Measurements from ENCODE around the gene GABRB3.

The GABRB3 gene

GRCh38 chr15:26673445-26673844 lies 99.4 kb downstream of the GABRB3 start:
- no peak overlapping the region for H3K9ac ChIP-seq (ENCODE audit: low read depth, low read length)
- H3K27ac ChIP-seq (ENCODE audit: low read length), result no peak overlapping the region
- no peaks in the 10 kb centered on the region for H3K27me3 ChIP-seq (ENCODE audit: insufficient read depth, low read length)
- peaks cover 34% of the 10 kb centered on the region for H3K4me1 ChIP-seq (ENCODE audit: insufficient read depth, low read length)
- H3K9me3 ChIP-seq (ENCODE audit: insufficient read depth, low read depth, low read length), result no peaks in the 10 kb centered on the region
- no peaks in the 10 kb centered on the region for H3K36me3 ChIP-seq (ENCODE audit: insufficient read depth, low read depth, low read length)
- no peak overlapping the region for H3K4me3 ChIP-seq (ENCODE audit: low read length)

- Histone ChIP-seq H3K4me3 (ENCODE audit: low read length) (no peak overlapping the region), H3K9ac (ENCODE audit: low read depth, low read length) (no peak overlapping the region), H3K27ac (ENCODE audit: low read length) (no peak overlapping the region), H3K4me1 (ENCODE audit: insufficient read depth, low read length) (peaks cover 33% of the 10 kb centered on the region), H3K9me3 (ENCODE audit: insufficient read depth, low read depth, low read length) (no peaks in the 10 kb centered on the region), H3K27me3 (ENCODE audit: insufficient read depth, low read length) (no peaks in the 10 kb centered on the region), H3K36me3 (ENCODE audit: insufficient read depth, low read depth, low read length) (no peaks in the 10 kb centered on the region)
Observed at GRCh38 chr15:26670116-26670515, 102.8 kb downstream of the GABRB3 start.

- Histone ChIP-seq H3K36me3 (ENCODE audit: insufficient read depth, low read depth, low read length) (no peaks in the 10 kb centered on the region), H3K9me3 (ENCODE audit: insufficient read depth, low read depth, low read length) (no peaks in the 10 kb centered on the region)
Observed at GRCh38 chr15:26667222-26667988, 105.5 kb downstream of the GABRB3 start.

GRCh38 chr15:26665957-26666791 lies 106.7 kb downstream of the GABRB3 start:
- Histone ChIP-seq H3K4me1 (ENCODE audit: insufficient read depth, low read length) (peaks cover 27% of the 10 kb centered on the region), H3K27ac (ENCODE audit: low read length) (no peak overlapping the region), H3K9me3 (ENCODE audit: insufficient read depth, low read depth, low read length) (no peaks in the 10 kb centered on the region)

More at GRCh38 chr15:26667222-26667988, 105.5 kb downstream of the GABRB3 start:
- no peak overlapping the region for H3K27ac ChIP-seq (ENCODE audit: low read length)
- H3K4me1 ChIP-seq (ENCODE audit: insufficient read depth, low read length), result peaks cover 33% of the 10 kb centered on the region
- no peak overlapping the region for H3K4me3 ChIP-seq (ENCODE audit: low read length)
- H3K27me3 ChIP-seq (ENCODE audit: insufficient read depth, low read length), result no peaks in the 10 kb centered on the region
- H3K9ac ChIP-seq (ENCODE audit: low read depth, low read length), result no peak overlapping the region; the same call in 1 of the 2 replicates

GRCh38 chr15:26662283-26662682 lies 110.6 kb downstream of the GABRB3 start:
- Histone ChIP-seq H3K9me3 (ENCODE audit: insufficient read depth, low read depth, low read length) (no peaks in the 10 kb centered on the region), H3K27me3 (ENCODE audit: insufficient read depth, low read length) (no peaks in the 10 kb centered on the region), H3K4me1 (ENCODE audit: insufficient read depth, low read length) (peaks cover 25% of the 10 kb centered on the region), H3K4me3 (ENCODE audit: low read length) (no peak overlapping the region), H3K27ac (ENCODE audit: low read length) (no peak overlapping the region), H3K36me3 (ENCODE audit: insufficient read depth, low read depth, low read length) (no peaks in the 10 kb centered on the region), H3K9ac (ENCODE audit: low read depth, low read length) (no peak overlapping the region)

More at GRCh38 chr15:26665957-26666791, 106.7 kb downstream of the GABRB3 start:
- Histone ChIP-seq H3K36me3 (ENCODE audit: insufficient read depth, low read depth, low read length) (no peaks in the 10 kb centered on the region), H3K4me3 (ENCODE audit: low read length) (no peak overlapping the region), H3K9ac (ENCODE audit: low read depth, low read length) (no peak overlapping the region), H3K27me3 (ENCODE audit: insufficient read depth, low read length) (no peaks in the 10 kb centered on the region)

- Histone ChIP-seq H3K9ac (ENCODE audit: low read depth, low read length) (no peak overlapping the region), H3K9me3 (ENCODE audit: insufficient read depth, low read depth, low read length) (no peaks in the 10 kb centered on the region), H3K36me3 (ENCODE audit: insufficient read depth, low read depth, low read length) (no peaks in the 10 kb centered on the region), H3K27me3 (ENCODE audit: insufficient read depth, low read length) (no peaks in the 10 kb centered on the region), H3K4me3 (ENCODE audit: low read length) (no peak overlapping the region), H3K4me1 (ENCODE audit: insufficient read depth, low read length) (peaks cover 20% of the 10 kb centered on the region), H3K27ac (ENCODE audit: low read length) (no peak overlapping the region)
Observed at GRCh38 chr15:26661748-26662147, 111.1 kb downstream of the GABRB3 start.

GRCh38 chr15:26661107-26661506 lies 111.8 kb downstream of the GABRB3 start:
- H3K27me3 ChIP-seq (ENCODE audit: insufficient read depth, low read length), result no peaks in the 10 kb centered on the region
- H3K9me3 ChIP-seq (ENCODE audit: insufficient read depth, low read depth, low read length), result no peaks in the 10 kb centered on the region
- H3K4me3 ChIP-seq (ENCODE audit: low read length), result no peak overlapping the region
- no peak overlapping the region for H3K27ac ChIP-seq (ENCODE audit: low read length)
- H3K4me1 ChIP-seq (ENCODE audit: insufficient read depth, low read length), result peaks cover 19% of the 10 kb centered on the region
- H3K36me3 ChIP-seq (ENCODE audit: insufficient read depth, low read depth, low read length), result no peaks in the 10 kb centered on the region
- no peak overlapping the region for H3K9ac ChIP-seq (ENCODE audit: low read depth, low read length)

- no peak overlapping the region for H3K4me3 ChIP-seq (ENCODE audit: low read length)
- H3K4me1 ChIP-seq (ENCODE audit: insufficient read depth, low read length), result peaks cover 15% of the 10 kb centered on the region
- H3K27ac ChIP-seq (ENCODE audit: low read length), result no peak overlapping the region
- no peaks in the 10 kb centered on the region for H3K36me3 ChIP-seq (ENCODE audit: insufficient read depth, low read depth, low read length)
- no peaks in the 10 kb centered on the region for H3K9me3 ChIP-seq (ENCODE audit: insufficient read depth, low read depth, low read length)
- no peak overlapping the region for H3K9ac ChIP-seq (ENCODE audit: low read depth, low read length)
- H3K27me3 ChIP-seq (ENCODE audit: insufficient read depth, low read length), result no peaks in the 10 kb centered on the region
Observed at GRCh38 chr15:26660241-26660640, 112.6 kb downstream of the GABRB3 start.

- peaks cover 15% of the 10 kb centered on the region for H3K4me1 ChIP-seq (ENCODE audit: insufficient read depth, low read length)
- no peaks in the 10 kb centered on the region for H3K27me3 ChIP-seq (ENCODE audit: insufficient read depth, low read length)
- H3K27ac ChIP-seq (ENCODE audit: low read length), result no peak overlapping the region
- 0 out of 2 replicates have a peak, but pooled peaks cover 6% of the 10 kb centered on the region for H3K9me3 ChIP-seq (ENCODE audit: insufficient read depth, low read depth, low read length)
- H3K4me3 ChIP-seq (ENCODE audit: low read length), result no peak overlapping the region
- no peak overlapping the region for H3K9ac ChIP-seq (ENCODE audit: low read depth, low read length)
- H3K36me3 ChIP-seq (ENCODE audit: insufficient read depth, low read depth, low read length), result no peaks in the 10 kb centered on the region
Observed at GRCh38 chr15:26658290-26658689, 114.6 kb downstream of the GABRB3 start.

- 0 out of 2 replicates have a peak, but pooled peaks cover 8% of the 10 kb centered on the region for H3K9me3 ChIP-seq (ENCODE audit: insufficient read depth, low read depth, low read length)
- H3K4me1 ChIP-seq (ENCODE audit: insufficient read depth, low read length), result peaks cover 22% of the 10 kb centered on the region
- no peak overlapping the region for H3K27ac ChIP-seq (ENCODE audit: low read length)
Observed at GRCh38 chr15:26656080-26656479, 116.8 kb downstream of the GABRB3 start.

GRCh38 chr15:26651909-26652308 lies 121.0 kb downstream of the GABRB3 start:
- Histone ChIP-seq H3K27ac (ENCODE audit: low read length) (no peak overlapping the region), H3K4me3 (ENCODE audit: low read length) (peak overlapping the region; percentile 45; the same call in 1 of the 2 replicates), H3K9me3 (ENCODE audit: insufficient read depth, low read depth, low read length) (0 out of 2 replicates have a peak, but pooled peaks cover 8% of the 10 kb centered on the region), H3K36me3 (ENCODE audit: insufficient read depth, low read depth, low read length) (no peaks in the 10 kb centered on the region), H3K9ac (ENCODE audit: low read depth, low read length) (no peak overlapping the region; the same call in 1 of the 2 replicates), H3K27me3 (ENCODE audit: insufficient read depth, low read length) (no peaks in the 10 kb centered on the region), H3K4me1 (ENCODE audit: insufficient read depth, low read length) (peaks cover 15% of the 10 kb centered on the region; the same call in 1 of the 2 replicates)

More at GRCh38 chr15:26656080-26656479, 116.8 kb downstream of the GABRB3 start:
- Histone ChIP-seq H3K27me3 (ENCODE audit: insufficient read depth, low read length) (no peaks in the 10 kb centered on the region), H3K36me3 (ENCODE audit: insufficient read depth, low read depth, low read length) (no peaks in the 10 kb centered on the region), H3K9ac (ENCODE audit: low read depth, low read length) (no peak overlapping the region), H3K4me3 (ENCODE audit: low read length) (no peak overlapping the region)

Data from iPS-20b (cell line).